Measurements from ENCODE around the gene ZNF304.

DNA sequence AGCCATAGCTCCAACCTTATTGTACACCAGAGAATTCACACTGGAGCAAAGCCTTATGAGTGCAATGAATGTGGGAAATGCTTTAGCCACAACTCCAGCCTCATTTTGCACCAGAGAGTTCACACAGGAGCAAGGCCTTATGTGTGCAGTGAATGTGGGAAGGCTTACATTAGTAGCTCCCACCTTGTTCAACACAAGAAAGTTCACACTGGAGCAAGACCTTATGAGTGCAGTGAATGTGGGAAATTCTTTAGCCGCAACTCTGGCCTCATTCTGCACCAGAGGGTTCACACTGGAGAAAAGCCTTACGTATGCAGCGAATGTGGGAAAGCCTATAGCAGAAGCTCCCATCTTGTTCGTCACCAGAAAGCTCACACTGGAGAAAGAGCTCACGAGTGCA, 6.3 kb downstream of the ZNF304 start:
- TF ChIP-seq SP1 (IDR thresholded peaks at IDR 0.05) = no peak
- no peak for TF ChIP-seq ARNT (IDR thresholded peaks at IDR 0.05)
- TF ChIP-seq HDGF (IDR thresholded peaks at IDR 0.05; ENCODE audit: borderline replicate concordance) = no peak
- TF ChIP-seq BHLHE40 (IDR thresholded peaks at IDR 0.05; ENCODE audit: borderline replicate concordance) = no peak
- no peak for TF ChIP-seq NFRKB (IDR thresholded peaks at IDR 0.05)
- no peak for TF ChIP-seq FOXM1 (IDR thresholded peaks at IDR 0.05; ENCODE audit: borderline replicate concordance)
- no peak for TF ChIP-seq TARDBP (IDR thresholded peaks at IDR 0.05)
- TF ChIP-seq SUZ12 (IDR thresholded peaks at IDR 0.05) = no peak
- no peak for TF ChIP-seq FOXK2 (IDR thresholded peaks at IDR 0.05)
- TF ChIP-seq ELF4 (IDR thresholded peaks at IDR 0.05) = no peak

All from HEK293T (cell line).